Endothelial cell of umbilical vein (primary cell): ENCODE results near the gene CDC42BPB. TPM values are rescaled to one million over a fixed set of nuclear protein-coding genes. Genes with fewer than 3 reads are reported as not detected.

Source experiments
- BruUV-seq: library from RNA; stranded (reverse); fragments of 400-500 nt; replicated peaks from 2 replicates; lab custom pipeline; 2021; lab: Mats Ljungman, UMichigan
- CTCF ChIA-PET: fragments of 300-600, 350-600 bp; sonication (Branson Sonifier 250); formaldehyde crosslinking; loops from one replicate; lab custom pipeline; 2021; ENCODE audit warnings: antibody characterized with exemption, inconsistent platforms; lab: Charles Lee
- POLR2A ChIA-PET: fragments of 300-600, 350-600 bp; sonication (Branson Sonifier 250); formaldehyde crosslinking; loops from one replicate; lab custom pipeline; 2021; ENCODE audit warnings: antibody characterized with exemption, inconsistent platforms; lab: Charles Lee
- DNase-seq: peaks from one replicate; pipeline ENCODE4 v3.0.0-alpha.2; 2011; ENCODE audit warnings: low read depth, low spot score
- FAIRE-seq: peaks from 2 replicates; lab custom pipeline; 2011; peaks lifted over from hg19 to GRCh38; lab: Jason Lieb, UNC
- H2AFZ ChIP-seq: 2 replicates; pipeline ENCODE4 v1.6.0; 2012; ENCODE audit warnings: low read depth, low read length, control low read depth, inconsistent platforms
- H3K27ac ChIP-seq: 2 replicates; pipeline ENCODE4 v1.5.1; 2011; ENCODE audit warnings: low read depth, mild to moderate bottlenecking, control low read depth, low read length, moderate library complexity; ENCODE audit not compliant: insufficient read depth
- H3K27me3 ChIP-seq, 2 experiments: 2 replicates each; pipeline versions ENCODE4 v1.6.0 to v1.6.1; 2011; ENCODE audit warnings: low read length in 2 of 2, mixed read lengths in 1 of 2; ENCODE audit not compliant: control insufficient read depth in 2 of 2, insufficient read depth in 2 of 2
- H3K36me3 ChIP-seq, 2 experiments: 2 replicates in 1 of 2; 3 replicates in 1 of 2; pipeline ENCODE4 v1.5.1; 2011; ENCODE audit warnings: low read length in 2 of 2, mild to moderate bottlenecking in 1 of 2, moderate library complexity in 1 of 2; ENCODE audit not compliant: control insufficient read depth in 2 of 2, insufficient read depth in 2 of 2; ENCODE audit errors: extremely low read depth in 1 of 2
- H3K4me1 ChIP-seq: 3 replicates; pipeline ENCODE4 v1.5.1; 2011; ENCODE audit warnings: mild to moderate bottlenecking, low read length; ENCODE audit not compliant: control insufficient read depth, insufficient read depth; ENCODE audit errors: extremely low read depth
- H3K4me2 ChIP-seq: 2 replicates; pipeline ENCODE4 v1.6.1; 2011; ENCODE audit warnings: low read length, control low read depth, mixed read lengths; ENCODE audit not compliant: insufficient read depth
- H3K4me3 ChIP-seq, 3 experiments: fragments of 200-600 bp in 1 of 3; sonication (generic), shearing (Covaris generic) in 1 of 3; replicated peaks in 1 of 3; 2 replicates each; pipeline ENCODE4 v1.5.1; 2011 to 2016; ENCODE audit warnings: control low read depth in 3 of 3, low read length in 3 of 3, mild to moderate bottlenecking in 2 of 3, inconsistent platforms in 1 of 3, low read depth in 1 of 3, moderate library complexity in 1 of 3; ENCODE audit not compliant: insufficient read depth in 1 of 3
- H3K79me2 ChIP-seq: 2 replicates; pipeline ENCODE4 v1.6.0; 2012; ENCODE audit warnings: low read length, inconsistent platforms; ENCODE audit not compliant: control insufficient read depth, insufficient read depth
- H3K9ac ChIP-seq: replicated peaks from 2 replicates; pipeline ENCODE3; 2011; ENCODE audit warnings: low read length, control low read depth; ENCODE audit not compliant: insufficient read depth; ENCODE audit errors: extremely low read depth
- H3K9me1 ChIP-seq: replicated peaks from 3 replicates; pipeline ENCODE4 v1.6.0; 2011; ENCODE audit warnings: mild to moderate bottlenecking, low read length; ENCODE audit not compliant: control insufficient read depth, insufficient read depth; ENCODE audit errors: extremely low read depth
- H3K9me3 ChIP-seq: replicated peaks from 2 replicates; pipeline ENCODE4 v1.5.1; 2012; ENCODE audit warnings: low read length, inconsistent platforms; ENCODE audit not compliant: control insufficient read depth, insufficient read depth
- H4K20me1 ChIP-seq: replicated peaks from 2 replicates; pipeline ENCODE3; 2011; ENCODE audit warnings: mild to moderate bottlenecking, low read length; ENCODE audit not compliant: control insufficient read depth, insufficient read depth; ENCODE audit errors: extremely low read depth
- EZH2 ChIP-seq: IDR thresholded peaks from 2 replicates; pipeline ENCODE4 v1.6.1; 2012; ENCODE audit warnings: borderline replicate concordance, low read depth, mild to moderate bottlenecking, moderate library complexity, low read length, inconsistent platforms; ENCODE audit not compliant: severe bottlenecking
- FOS ChIP-seq: IDR thresholded peaks from 2 replicates; pipeline ENCODE4 v1.6.1; 2011; ENCODE audit warnings: mild to moderate bottlenecking, low read length, moderate library complexity, borderline replicate concordance; ENCODE audit not compliant: insufficient read depth
- GATA2 ChIP-seq: IDR thresholded peaks from 2 replicates; pipeline ENCODE4 v1.7.0; 2011; ENCODE audit warnings: low read depth, mild to moderate bottlenecking, moderate library complexity, mixed read lengths, low read length; ENCODE audit not compliant: insufficient read length, insufficient read depth
- JUN ChIP-seq: IDR thresholded peaks from 2 replicates; pipeline ENCODE4 v1.6.1; 2011; ENCODE audit warnings: borderline replicate concordance, low read depth; ENCODE audit not compliant: insufficient read length, insufficient read depth
- MYC ChIP-seq: IDR thresholded peaks from one replicate; pipeline ENCODE4 v1.6.1; 2011; ENCODE audit warnings: mild to moderate bottlenecking, low read depth, low read length
- POLR2A ChIP-seq: IDR thresholded peaks from 2 replicates; pipeline ENCODE4 v1.6.1; 2012; ENCODE audit warnings: low read depth, mild to moderate bottlenecking, control low read depth, low read length
- POLR2AphosphoS5 ChIP-seq: IDR thresholded peaks from 2 replicates; pipeline ENCODE4 v1.6.1; 2012; ENCODE audit warnings: low read depth, mild to moderate bottlenecking, control low read depth, low read length, moderate library complexity; ENCODE audit not compliant: insufficient read depth
- dilution Hi-C: fragments of 300-500 bp; cut with MboI; formaldehyde crosslinking; loops from one replicate; pipeline ENCODE4 v1.15.0; 2019; ENCODE audit warnings: low sequenced_read_pairs; ENCODE audit not compliant: extremely low pct_ligation_motif_present
- intact Hi-C: fragments of 100-400 bp; cut with micrococcal nuclease; formaldehyde crosslinking; loops from one replicate; pipeline ENCODE4 v1.10.0; 2022
- polyA plus RNA-seq, 4 experiments: library from polyadenylated mRNA; depleted of rRNA in 3 of 4; stranded (reverse) in 3 of 4; unstranded in 1 of 4; fragments of >200 nt; gene quantifications; 2 replicates each; pipeline versions ENCODE4 v1.2.1 to v1.2.3, GENCODE V29; 2011 to 2012; ENCODE audit warnings: missing spikeins in 1 of 4
- total RNA-seq: library from RNA; stranded (reverse); gene quantifications from 2 replicates; pipeline ENCODE4 v1.2.3, GENCODE V29; 2021
- TF ChIP-seq, protein P1 (sequence below), 2 donors: IDR thresholded peaks; 1 replicate in 1 of 2; 2 replicates in 1 of 2; pipeline ENCODE4 v1.5.1; 2011; ENCODE audit warnings: low read length in 2 of 2, mild to moderate bottlenecking in 2 of 2, moderate library complexity in 2 of 2, control low read depth in 1 of 2, inconsistent platforms in 1 of 2, low read depth in 1 of 2; ENCODE audit not compliant: insufficient read depth in 1 of 2; ENCODE audit errors: extremely low read depth in 1 of 2
- TF ChIP-seq, protein P2 (sequence below): IDR thresholded peaks from 2 replicates; pipeline ENCODE4 v1.6.1; 2011; ENCODE audit not compliant: insufficient read depth, insufficient read length

Gene CDC42BPB
- total and polyA plus RNA-seq, 2 donors (not counting 3 experiments of a cell fraction or from before 2014, with no cell fraction given): 82.6 to 131 TPM

DNA sequence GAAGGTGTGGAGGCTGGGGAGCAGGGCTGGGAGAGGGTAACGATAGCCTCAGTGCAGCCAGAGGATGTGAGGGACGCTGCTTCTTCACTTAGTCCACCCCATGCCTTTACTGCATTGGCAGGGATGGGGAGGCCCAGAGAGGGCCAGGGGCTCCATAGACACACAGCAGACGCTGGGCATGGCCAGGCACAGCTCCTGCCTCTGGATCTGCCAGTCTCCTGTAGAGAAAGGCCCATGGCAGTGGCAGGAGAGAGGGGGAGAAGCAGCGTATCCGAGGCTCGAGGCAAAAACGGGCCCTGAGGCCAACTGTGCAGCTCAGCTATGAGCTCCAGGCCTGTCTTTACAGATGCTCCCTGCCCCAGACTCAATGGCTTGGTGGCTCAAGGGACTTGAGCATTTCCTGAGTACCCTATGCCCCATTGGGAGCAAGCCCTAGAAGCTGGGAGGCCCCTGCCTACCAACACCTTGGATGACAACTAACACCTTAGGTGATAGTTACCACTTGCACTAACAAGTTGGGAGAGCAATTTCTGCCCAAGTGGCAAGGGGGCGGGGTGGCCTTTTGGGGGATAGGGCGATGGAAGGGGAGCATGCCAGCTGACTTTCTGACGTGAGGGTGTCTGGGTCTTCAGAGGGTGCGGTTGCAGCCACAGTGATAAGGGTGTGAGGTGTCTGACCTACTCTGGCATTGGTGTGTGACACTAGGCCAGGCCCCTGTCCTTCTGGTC lies 21.7 kb upstream of the CDC42BPB start:
- no peak for TF ChIP-seq FOS
- TF ChIP-seq EZH2: no peak
- no peak for TF ChIP-seq POLR2AphosphoS5
- TF ChIP-seq, protein P1, sequence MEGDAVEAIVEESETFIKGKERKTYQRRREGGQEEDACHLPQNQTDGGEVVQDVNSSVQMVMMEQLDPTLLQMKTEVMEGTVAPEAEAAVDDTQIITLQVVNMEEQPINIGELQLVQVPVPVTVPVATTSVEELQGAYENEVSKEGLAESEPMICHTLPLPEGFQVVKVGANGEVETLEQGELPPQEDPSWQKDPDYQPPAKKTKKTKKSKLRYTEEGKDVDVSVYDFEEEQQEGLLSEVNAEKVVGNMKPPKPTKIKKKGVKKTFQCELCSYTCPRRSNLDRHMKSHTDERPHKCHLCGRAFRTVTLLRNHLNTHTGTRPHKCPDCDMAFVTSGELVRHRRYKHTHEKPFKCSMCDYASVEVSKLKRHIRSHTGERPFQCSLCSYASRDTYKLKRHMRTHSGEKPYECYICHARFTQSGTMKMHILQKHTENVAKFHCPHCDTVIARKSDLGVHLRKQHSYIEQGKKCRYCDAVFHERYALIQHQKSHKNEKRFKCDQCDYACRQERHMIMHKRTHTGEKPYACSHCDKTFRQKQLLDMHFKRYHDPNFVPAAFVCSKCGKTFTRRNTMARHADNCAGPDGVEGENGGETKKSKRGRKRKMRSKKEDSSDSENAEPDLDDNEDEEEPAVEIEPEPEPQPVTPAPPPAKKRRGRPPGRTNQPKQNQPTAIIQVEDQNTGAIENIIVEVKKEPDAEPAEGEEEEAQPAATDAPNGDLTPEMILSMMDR (IDR thresholded peaks at IDR 0.05; ENCODE audit: extremely low read depth in 1 of 2, insufficient read depth in 1 of 2, low read depth in 1 of 2, low read length in 2 of 2): no peak
- TF ChIP-seq, protein P2, sequence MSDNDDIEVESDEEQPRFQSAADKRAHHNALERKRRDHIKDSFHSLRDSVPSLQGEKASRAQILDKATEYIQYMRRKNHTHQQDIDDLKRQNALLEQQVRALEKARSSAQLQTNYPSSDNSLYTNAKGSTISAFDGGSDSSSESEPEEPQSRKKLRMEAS: no peak
- no peak for TF ChIP-seq JUN
- no peak for TF ChIP-seq MYC
- TF ChIP-seq POLR2A: no peak
- TF ChIP-seq GATA2: no peak
- CTCF ChIA-PET: interaction anchor here (0.6 to 3.1 kb wide), 16 partner anchors 8 to 886 kb away, joined by 3 to 12 read pairs (median 4); no protein-coding TSS in a partner anchor
- POLR2A ChIA-PET: interaction anchor here (0.7 kb wide), 1 partner anchor 212 kb away, joined by 10 read pairs; no protein-coding TSS in a partner anchor
- dilution Hi-C loops (no loop called here), intact Hi-C loops (loop anchor here (1.0 kb wide), 2 partner anchors 106 to 214 kb away; no protein-coding TSS in a partner anchor)
- H4K20me1 ChIP-seq: no peaks in the 10 kb centered on the region
- no TSS peak for BruUV-seq
- H3K9ac ChIP-seq: no peak overlapping the region
- no peaks in the 10 kb centered on the region for H3K36me3 ChIP-seq
- peaks cover 8% of the 10 kb centered on the region for H3K4me1 ChIP-seq
- DNase-seq (no peak), FAIRE-seq (no peak)
- no peak overlapping the region for H3K4me3 ChIP-seq
- no peak overlapping the region for H3K4me2 ChIP-seq
- H3K79me2 ChIP-seq: no peaks in the 10 kb centered on the region
- H3K9me3 ChIP-seq: no peaks in the 10 kb centered on the region
- H3K27me3 ChIP-seq: peaks cover under 1 to 2% of the 10 kb centered on the region in 2 experiments
- H2AFZ ChIP-seq: no peak overlapping the region
- no peak overlapping the region for H3K27ac ChIP-seq
- H3K9me1 ChIP-seq: no peaks in the 10 kb centered on the region
